ENCODE measurements around the gene PLEKHG3.
A peak's percentile ranks its signal among the peaks of the same experiment; 100 is the strongest.

The PLEKHG3 gene

GRCh38 chr14:64756712-64757111 is 52.5 kb downstream of the PLEKHG3 start:
- H3K27me3 Mint-ChIP-seq = no peaks in the 10 kb centered on the region
- no peaks in the 10 kb centered on the region for H3K4me1 Mint-ChIP-seq
- H3K9me3 Mint-ChIP-seq = no peaks in the 10 kb centered on the region
- H3K27ac Mint-ChIP-seq = no peak overlapping the region
- H3K36me3 Mint-ChIP-seq = no peaks in the 10 kb centered on the region
- H3K4me3 Mint-ChIP-seq = no peak overlapping the region

DNA sequence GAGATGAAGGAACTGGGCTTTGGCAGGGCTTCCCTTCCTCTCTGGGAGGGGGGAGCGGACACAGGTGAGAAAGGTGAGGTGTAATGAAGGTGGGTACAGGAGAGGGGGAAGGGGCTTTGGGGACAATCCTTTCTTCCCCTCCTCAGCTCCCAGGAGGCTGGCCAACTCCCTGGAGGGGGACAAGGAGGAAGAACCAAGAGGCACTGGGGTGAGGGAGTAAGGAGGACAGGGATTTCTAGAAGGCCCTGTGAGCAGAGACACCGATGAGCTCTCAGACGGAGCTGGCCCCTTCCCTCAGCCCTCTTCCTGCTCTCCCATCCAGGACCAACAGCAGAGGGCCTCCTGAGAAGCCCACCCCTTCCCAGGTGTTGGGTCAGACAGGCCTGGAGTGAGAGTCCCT is 53.4 kb downstream of the PLEKHG3 start:
- no peaks in the 10 kb centered on the region for H3K27me3 Mint-ChIP-seq
- H3K4me3 Mint-ChIP-seq = no peak overlapping the region
- H3K9me3 Mint-ChIP-seq = no peaks in the 10 kb centered on the region
- H3K4me1 Mint-ChIP-seq = no peaks in the 10 kb centered on the region
- H3K36me3 Mint-ChIP-seq = no peaks in the 10 kb centered on the region
- no peak overlapping the region for H3K27ac Mint-ChIP-seq

DNA sequence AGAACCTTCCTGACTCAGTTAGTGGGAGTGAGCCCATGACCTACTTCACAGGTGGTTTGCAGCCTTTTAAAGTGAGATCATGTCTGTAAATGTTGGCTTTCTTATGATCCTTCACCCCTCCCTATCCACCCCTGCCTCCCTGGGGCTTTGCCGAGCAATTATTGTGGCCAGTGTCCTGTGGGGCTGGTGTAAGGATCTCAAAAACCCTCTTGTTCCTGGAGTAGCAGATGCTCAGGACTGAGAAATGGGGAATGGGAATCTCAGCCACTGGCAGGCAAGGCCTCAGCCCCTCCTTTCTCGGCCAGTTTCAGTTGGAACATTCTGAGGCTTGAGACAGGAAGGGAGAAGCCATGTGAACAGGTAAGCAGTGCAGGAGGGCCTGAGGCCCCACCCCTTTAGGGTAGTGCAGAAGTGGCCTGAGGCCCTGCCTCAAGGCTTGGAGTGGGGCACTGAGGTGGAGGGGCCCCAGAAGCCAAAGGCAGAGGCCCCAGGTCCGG is 53.8 kb downstream of the PLEKHG3 start:
- Mint-ChIP-seq H3K4me1 (no peaks in the 10 kb centered on the region), H3K27ac (no peak overlapping the region), H3K36me3 (no peaks in the 10 kb centered on the region), H3K4me3 (no peak overlapping the region), H3K27me3 (no peaks in the 10 kb centered on the region), H3K9me3 (no peaks in the 10 kb centered on the region)

- Mint-ChIP-seq H3K4me3 (no peak overlapping the region), H3K4me1 (no peaks in the 10 kb centered on the region)
Observed at GRCh38 chr14:64758691-64759554, 54.7 kb downstream of the PLEKHG3 start.

DNA sequence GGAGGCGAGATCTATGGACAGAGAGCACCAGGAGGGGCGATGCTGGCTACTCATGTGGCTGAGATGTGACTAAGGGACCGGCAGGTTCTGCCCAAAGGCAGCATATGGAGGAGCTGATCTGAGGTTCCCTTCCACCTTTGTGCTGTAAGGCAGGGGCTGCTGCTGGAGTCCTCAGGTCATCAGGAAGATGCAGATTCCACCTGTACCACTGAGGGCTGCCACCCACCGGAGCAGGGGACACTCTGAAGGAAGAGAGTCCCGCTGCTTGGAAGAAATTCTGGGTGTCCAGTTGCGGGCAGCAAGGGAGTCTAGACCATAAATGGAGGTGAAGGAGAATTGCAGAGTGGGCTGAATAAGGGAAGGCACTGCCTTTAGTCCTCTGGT is 55.3 kb downstream of the PLEKHG3 start:
- Mint-ChIP-seq H3K4me3 (no peak overlapping the region), H3K27ac (no peak overlapping the region), H3K27me3 (no peaks in the 10 kb centered on the region), H3K4me1 (peaks cover 3% of the 10 kb centered on the region), H3K36me3 (no peaks in the 10 kb centered on the region), H3K9me3 (no peaks in the 10 kb centered on the region)

More at GRCh38 chr14:64758691-64759554, 54.7 kb downstream of the PLEKHG3 start:
- H3K27me3 Mint-ChIP-seq = no peaks in the 10 kb centered on the region
- no peak overlapping the region for H3K27ac Mint-ChIP-seq
- H3K36me3 Mint-ChIP-seq = no peaks in the 10 kb centered on the region
- H3K9me3 Mint-ChIP-seq = no peaks in the 10 kb centered on the region

DNA sequence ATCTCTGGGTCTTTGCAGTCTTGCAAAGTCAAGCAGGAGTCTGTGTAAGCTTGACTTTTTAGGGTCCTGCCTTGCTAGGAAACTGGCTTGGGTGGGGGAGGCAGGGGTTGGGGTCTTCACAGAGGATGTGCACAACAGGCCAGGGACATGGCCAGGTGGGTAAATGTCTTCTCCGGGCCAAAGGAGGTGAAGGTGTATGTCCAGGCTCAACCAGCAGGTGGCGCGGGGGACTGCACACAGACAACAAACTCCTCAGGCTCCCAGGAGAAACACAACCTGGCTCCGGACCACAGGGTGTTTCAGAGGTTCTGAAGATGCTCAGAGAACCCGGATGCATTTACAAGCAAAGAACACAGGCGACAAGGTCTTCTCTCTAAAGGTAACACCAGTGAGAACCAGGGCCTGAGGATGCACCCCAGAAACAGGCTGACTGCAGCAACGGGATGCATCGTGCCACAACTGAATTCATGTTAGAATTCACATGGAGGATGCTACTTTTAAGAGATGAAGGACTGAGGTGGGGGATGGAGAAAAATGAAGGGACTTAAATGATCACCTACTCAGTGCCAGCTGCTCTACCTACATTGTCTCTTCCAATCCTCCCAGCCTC is 56.0 kb downstream of the PLEKHG3 start:
- Mint-ChIP-seq H3K4me1 (peaks cover 4% of the 10 kb centered on the region), H3K9me3 (no peaks in the 10 kb centered on the region), H3K27ac (no peak overlapping the region), H3K4me3 (no peak overlapping the region), H3K27me3 (no peaks in the 10 kb centered on the region), H3K36me3 (no peaks in the 10 kb centered on the region)

DNA sequence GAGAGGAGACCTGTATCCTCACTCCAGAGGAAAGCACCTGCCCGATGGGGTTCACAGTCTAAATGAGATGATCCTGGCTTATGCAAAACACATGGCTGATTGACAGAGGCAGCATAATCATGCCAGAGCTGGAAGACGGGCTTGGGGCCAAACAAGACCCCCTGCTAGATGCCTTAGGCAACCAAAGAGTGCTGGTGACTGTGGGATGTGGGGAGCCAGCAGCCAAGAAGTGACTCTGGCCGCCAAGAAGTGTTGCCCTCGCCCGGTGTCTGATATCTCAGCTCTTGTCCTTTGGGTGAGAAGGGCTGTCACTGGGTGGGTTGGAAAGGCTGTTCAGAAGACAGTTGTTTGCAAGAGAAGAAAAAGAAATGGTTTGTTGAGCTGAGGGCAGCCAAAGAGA is 56.7 kb downstream of the PLEKHG3 start:
- no peaks in the 10 kb centered on the region for H3K27me3 Mint-ChIP-seq
- H3K4me3 Mint-ChIP-seq = no peak overlapping the region
- H3K27ac Mint-ChIP-seq = no peak overlapping the region
- no peaks in the 10 kb centered on the region for H3K9me3 Mint-ChIP-seq
- no peaks in the 10 kb centered on the region for H3K36me3 Mint-ChIP-seq
- H3K4me1 Mint-ChIP-seq = peaks cover 4% of the 10 kb centered on the region

DNA sequence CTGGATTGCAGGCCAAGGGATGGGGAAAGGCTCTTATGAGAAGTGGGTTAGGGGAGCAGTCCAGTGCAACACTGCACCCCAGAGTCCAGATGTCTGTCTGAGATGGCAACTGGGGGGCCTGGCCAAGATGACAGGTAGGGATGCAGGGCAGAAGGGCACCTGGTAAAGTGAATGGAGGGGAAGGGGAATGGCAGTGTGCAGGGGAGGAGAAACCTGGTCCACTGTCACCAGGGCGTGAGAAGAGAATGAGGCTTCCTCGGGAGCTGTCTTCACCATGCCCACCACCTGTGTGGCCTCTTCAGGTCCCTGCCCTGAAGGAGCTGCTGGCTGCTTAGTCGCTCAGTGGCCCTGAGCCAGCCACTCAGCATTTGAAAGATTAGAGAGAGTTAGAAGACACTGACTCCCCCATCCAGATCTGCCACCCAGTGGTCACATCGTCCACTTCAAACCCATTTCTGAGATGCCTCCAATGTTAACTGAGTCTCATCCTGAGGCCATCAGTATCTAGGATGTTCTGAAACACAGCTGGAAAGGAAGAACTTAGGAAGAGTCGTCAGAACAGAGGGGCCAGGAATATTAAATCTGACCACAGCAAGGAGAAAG is 57.3 kb downstream of the PLEKHG3 start:
- Mint-ChIP-seq H3K4me1 (peaks cover 4% of the 10 kb centered on the region), H3K36me3 (no peaks in the 10 kb centered on the region), H3K27ac (no peak overlapping the region), H3K27me3 (no peaks in the 10 kb centered on the region), H3K4me3 (no peak overlapping the region), H3K9me3 (no peaks in the 10 kb centered on the region)

DNA sequence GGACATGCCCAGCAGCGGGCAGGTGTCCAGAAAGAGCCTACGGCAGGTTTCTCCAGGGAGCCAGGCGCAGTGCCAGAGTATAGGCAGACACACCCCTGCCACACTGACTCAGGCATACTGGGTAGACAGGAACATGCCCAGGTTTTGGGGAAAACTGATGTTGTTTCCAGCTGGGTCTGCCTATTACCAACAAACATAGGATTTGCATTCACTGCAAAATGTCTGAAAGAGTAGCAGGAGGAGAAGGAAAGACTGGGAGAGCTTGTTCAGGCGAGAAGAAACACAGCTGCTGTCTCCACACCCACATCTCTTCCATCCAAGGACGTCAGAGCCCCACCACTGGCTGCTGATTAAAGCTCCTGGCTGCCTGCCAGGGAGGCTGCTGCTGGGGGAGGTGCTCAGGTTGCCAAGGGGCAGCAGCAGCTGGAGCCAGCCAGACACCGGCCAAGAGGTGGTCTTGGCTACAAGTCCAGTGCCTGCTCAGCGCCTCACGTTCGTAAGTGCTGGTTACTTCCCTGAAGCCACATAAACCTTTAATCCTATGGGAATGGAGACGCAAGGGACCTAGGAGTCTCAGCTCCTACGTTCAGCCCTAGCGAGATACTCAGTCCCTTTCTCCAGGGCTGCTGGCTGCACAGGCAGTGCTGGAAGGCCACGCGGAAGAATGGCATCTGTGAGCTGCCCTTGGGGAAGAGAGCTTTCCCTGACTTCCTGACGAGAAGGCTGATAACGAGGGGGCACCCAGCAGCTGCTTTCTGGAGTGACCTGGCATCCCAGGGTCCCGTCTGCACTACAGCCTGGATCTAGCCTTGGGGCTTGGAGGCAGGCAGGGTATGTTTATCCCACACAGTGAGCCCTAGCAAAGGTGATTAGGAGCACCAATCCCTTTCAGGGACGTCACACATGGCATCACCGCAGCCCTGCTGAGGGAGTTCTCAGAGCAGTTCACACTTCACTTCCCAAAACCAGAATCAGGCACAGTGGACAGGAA is 58.1 kb downstream of the PLEKHG3 start:
- no peaks in the 10 kb centered on the region for H3K36me3 Mint-ChIP-seq
- H3K27me3 Mint-ChIP-seq = no peaks in the 10 kb centered on the region
- peaks cover 4% of the 10 kb centered on the region for H3K4me1 Mint-ChIP-seq
- H3K4me3 Mint-ChIP-seq = no peak overlapping the region
- no peak overlapping the region for H3K27ac Mint-ChIP-seq
- H3K9me3 Mint-ChIP-seq = no peaks in the 10 kb centered on the region

DNA sequence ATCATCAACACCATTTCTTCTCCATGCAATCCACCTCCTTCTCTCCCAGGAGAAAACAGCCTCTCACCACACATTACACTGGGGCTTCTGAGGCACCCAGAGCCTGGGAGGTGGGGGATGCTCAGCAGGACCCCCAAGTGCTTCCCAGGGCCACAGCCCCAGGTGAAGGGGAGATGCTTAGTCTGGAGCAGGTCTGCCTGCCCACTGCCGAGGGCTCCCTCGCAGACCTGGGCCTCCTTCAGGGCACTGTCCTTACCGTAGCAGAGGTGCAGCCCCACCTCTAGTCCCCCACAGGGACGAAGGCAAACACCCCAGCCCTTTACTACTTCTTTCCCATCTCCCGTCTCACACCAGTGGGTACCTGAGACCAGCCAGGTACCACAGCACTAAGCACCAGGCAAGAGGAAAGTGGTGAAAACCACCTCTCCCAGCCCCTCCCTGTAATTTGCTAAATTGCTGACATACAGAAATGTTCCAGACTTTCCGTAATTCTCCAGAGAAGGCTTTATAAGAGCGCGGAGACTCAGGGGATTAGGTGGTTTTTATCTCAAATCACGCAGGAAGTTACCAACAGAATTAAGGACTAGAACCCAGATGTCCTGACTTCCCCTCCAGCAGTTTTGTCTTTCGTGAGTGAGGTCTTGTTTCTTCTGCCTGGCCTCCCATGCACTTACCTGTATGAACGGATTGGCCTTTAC is 59.0 kb downstream of the PLEKHG3 start:
- Mint-ChIP-seq H3K27ac (no peak overlapping the region), H3K36me3 (no peaks in the 10 kb centered on the region), H3K4me3 (no peak overlapping the region), H3K9me3 (no peaks in the 10 kb centered on the region), H3K27me3 (no peaks in the 10 kb centered on the region), H3K4me1 (peaks cover 4% of the 10 kb centered on the region)

DNA sequence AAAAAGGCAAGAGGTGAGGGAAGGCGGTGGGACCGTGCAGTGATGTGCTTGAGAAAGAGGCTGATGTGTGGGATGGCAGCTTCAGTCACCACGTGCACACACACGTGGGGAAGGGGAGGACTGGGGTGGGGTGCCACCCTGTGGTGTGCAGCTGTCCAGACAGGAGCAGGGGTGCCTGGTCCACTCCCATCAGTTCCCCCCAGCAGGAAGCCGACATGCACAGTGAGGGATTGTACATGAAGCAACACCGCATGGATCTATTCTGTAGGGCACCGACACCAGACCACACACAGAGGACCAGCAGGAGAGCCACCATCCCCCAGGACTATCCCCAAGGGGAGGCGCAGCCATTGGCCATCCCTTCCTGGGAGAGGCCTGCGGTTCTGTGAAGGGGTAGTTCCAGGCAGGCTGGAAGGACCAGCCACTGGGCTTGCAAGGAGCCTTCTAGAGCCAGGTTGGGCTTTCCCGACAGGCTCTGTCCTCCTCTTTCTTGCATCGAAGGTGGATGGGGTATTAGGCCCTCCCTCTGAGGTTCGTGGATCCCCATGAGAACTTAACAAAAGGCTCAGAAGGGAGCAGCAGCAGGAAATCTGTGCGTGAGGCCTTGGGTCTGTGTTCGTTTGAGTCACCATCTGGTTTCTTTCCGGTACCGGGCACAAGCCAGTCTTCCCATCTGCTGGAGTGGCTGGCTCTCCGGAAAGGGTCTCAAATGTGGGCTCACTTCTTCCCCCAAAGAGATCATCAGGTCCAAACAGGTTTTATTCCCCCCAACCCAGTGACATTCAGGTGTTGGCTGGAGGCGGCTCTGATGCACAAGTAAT is 59.8 kb downstream of the PLEKHG3 start:
- no peak overlapping the region for H3K27ac Mint-ChIP-seq
- no peaks in the 10 kb centered on the region for H3K36me3 Mint-ChIP-seq
- H3K27me3 Mint-ChIP-seq = no peaks in the 10 kb centered on the region
- peaks cover 4% of the 10 kb centered on the region for H3K4me1 Mint-ChIP-seq
- H3K4me3 Mint-ChIP-seq = peak overlapping the region; percentile 39
- H3K9me3 Mint-ChIP-seq = no peaks in the 10 kb centered on the region

DNA sequence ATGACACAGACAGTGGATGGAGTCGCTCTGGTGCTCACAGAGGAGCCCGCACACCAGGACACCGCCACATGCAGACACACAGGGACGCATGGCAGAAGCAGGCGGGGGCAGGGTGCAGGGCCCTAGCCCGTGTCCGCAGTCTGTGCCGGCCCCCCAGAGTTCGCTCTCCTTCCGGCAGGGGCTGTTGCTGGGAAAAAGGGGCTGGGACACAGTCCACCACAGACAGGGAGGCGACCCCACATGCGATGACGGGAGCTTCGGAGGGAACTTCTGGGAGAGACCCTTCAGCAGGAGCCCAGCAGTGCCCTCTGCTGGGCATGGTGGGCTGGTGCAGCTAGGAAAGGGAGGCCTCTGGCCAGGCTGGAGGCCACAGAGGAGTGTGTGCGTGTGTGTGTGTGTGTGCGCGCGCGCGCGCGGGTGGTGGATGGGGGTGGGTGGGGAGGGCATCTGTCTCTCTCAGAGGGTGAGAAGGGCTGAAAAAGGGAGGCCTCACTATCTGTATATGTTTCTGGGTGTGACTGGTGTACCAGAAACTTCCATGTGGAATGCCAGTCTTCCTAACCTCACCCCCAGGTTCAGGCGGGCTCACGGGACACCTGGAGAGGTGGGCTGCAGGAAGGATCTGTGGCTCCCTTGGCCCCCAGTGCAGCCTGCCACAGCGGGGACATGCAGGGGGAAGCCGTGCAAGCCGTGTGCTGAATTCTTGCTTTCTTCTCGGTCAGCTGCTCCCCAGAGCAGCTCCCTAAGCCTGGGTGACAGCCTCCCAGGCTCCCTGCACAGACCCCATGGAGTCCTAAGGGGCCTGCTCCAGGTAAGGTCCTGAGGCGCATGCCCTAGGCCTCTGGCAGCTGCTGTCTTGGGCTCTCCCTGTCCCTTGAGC is 60.7 kb downstream of the PLEKHG3 start:
- Mint-ChIP-seq H3K4me3 (peak overlapping the region; percentile 39), H3K27me3 (no peaks in the 10 kb centered on the region), H3K27ac (no peak overlapping the region), H3K36me3 (no peaks in the 10 kb centered on the region), H3K4me1 (peaks cover 4% of the 10 kb centered on the region), H3K9me3 (no peaks in the 10 kb centered on the region)

- Mint-ChIP-seq H3K9me3 (no peaks in the 10 kb centered on the region), H3K4me1 (peaks cover 5% of the 10 kb centered on the region), H3K27ac (no peak overlapping the region), H3K27me3 (no peaks in the 10 kb centered on the region), H3K36me3 (no peaks in the 10 kb centered on the region), H3K4me3 (no peak overlapping the region)
Observed at GRCh38 chr14:64765740-64766302, 61.6 kb downstream of the PLEKHG3 start.
